SK-N-SH (cell line): ENCODE data around the gene GSG1L. TPM values are rescaled to one million over a fixed set of nuclear protein-coding genes. Genes with fewer than 3 reads are reported as not detected.

Experiments
- CTCF ChIA-PET: fragments of 300-600, 350-600 bp; formaldehyde crosslinking; extraction: SDS; loops from one replicate; lab custom pipeline; 2021; lab: Yijun Ruan, JAX
- POLR2A ChIA-PET: fragments of 350-600 bp; sonication (Branson Sonifier 250); formaldehyde crosslinking; extraction: SDS; loops from one replicate; lab custom pipeline; 2020; ENCODE audit warnings: antibody characterized with exemption, inconsistent platforms; lab: Yijun Ruan, JAX
- DNase-seq: peaks from one replicate; pipeline ENCODE4 v3.0.0; 2012
- H2AFZ ChIP-seq: fragments of 200-600 bp; sonication (generic); 2 replicates; pipeline ENCODE4 v1.8.1; 2016; ENCODE audit warnings: antibody characterized with exemption, mild to moderate bottlenecking, low read depth
- H3F3A ChIP-seq: fragments of 200-600 bp; sonication (generic); replicated peaks from 2 replicates; pipeline ENCODE3; 2016; ENCODE audit warnings: antibody characterized with exemption, mild to moderate bottlenecking; ENCODE audit not compliant: insufficient read depth
- H3K27ac ChIP-seq, 2 experiments: fragments of 200-500 bp in 1 of 2; fragments of 200-600 bp in 1 of 2; sonication (Bioruptor generic) in 1 of 2; sonication (generic), shearing (Covaris generic) in 1 of 2; 2 replicates each; pipeline versions ENCODE4 v1.5.1 to v1.6.1; 2014 to 2016; ENCODE audit warnings: low read depth in 2 of 2, inconsistent platforms in 1 of 2, low read length in 1 of 2, mild to moderate bottlenecking in 1 of 2, mixed read lengths in 1 of 2
- H3K27me3 ChIP-seq: fragments of 200-600 bp; sonication (generic), shearing (Covaris generic); 2 replicates; pipeline ENCODE4 v1.6.1; 2016; ENCODE audit warnings: mixed run types; ENCODE audit not compliant: insufficient read depth
- H3K36me3 ChIP-seq, 2 experiments: fragments of 200-500 bp in 1 of 2; fragments of 200-600 bp in 1 of 2; sonication (Bioruptor generic) in 1 of 2; sonication (generic) in 1 of 2; replicated peaks in 1 of 2; 2 replicates each; pipeline versions ENCODE3 to v1.5.1; 2014 to 2016; ENCODE audit warnings: low read length in 1 of 2, mild to moderate bottlenecking in 1 of 2; ENCODE audit not compliant: insufficient read depth in 2 of 2, control insufficient read depth in 1 of 2
- H3K4me1 ChIP-seq, 2 experiments: fragments of 200-500 bp in 1 of 2; fragments of 200-600 bp in 1 of 2; sonication (Bioruptor generic) in 1 of 2; sonication (generic), shearing (Covaris generic) in 1 of 2; 2 replicates each; pipeline versions ENCODE4 v1.5.1 to v1.6.1; 2014 to 2016; ENCODE audit warnings: low read depth in 1 of 2, low read length in 1 of 2, mixed run types in 1 of 2; ENCODE audit not compliant: insufficient read depth in 2 of 2, control insufficient read depth in 1 of 2
- H3K4me2 ChIP-seq: fragments of 200-600 bp; sonication (generic), shearing (Covaris generic); 2 replicates; pipeline ENCODE4 v1.6.1; 2017; ENCODE audit warnings: mixed run types
- H3K4me3 ChIP-seq, 2 experiments: fragments of 200-500 bp in 1 of 2; fragments of 200-600 bp in 1 of 2; sonication (Bioruptor generic) in 1 of 2; sonication (generic), shearing (Covaris generic) in 1 of 2; 2 replicates each; pipeline versions ENCODE4 v1.5.1 to v1.8.1; 2014 to 2016; ENCODE audit warnings: low read depth in 2 of 2, inconsistent platforms in 1 of 2, low read length in 1 of 2, mild to moderate bottlenecking in 1 of 2, mixed read lengths in 1 of 2, moderate library complexity in 1 of 2
- H3K79me2 ChIP-seq: fragments of 200-600 bp; sonication (generic); 2 replicates; pipeline ENCODE4 v1.8.1; 2017; ENCODE audit warnings: mild to moderate bottlenecking; ENCODE audit not compliant: insufficient read depth
- H3K9ac ChIP-seq: fragments of 200-600 bp; sonication (generic); 2 replicates; pipeline ENCODE4 v1.6.1; 2017; ENCODE audit warnings: mixed run types
- H3K9me2 ChIP-seq: fragments of 200-600 bp; sonication (generic); 2 replicates; pipeline ENCODE4 v1.6.1; 2017; ENCODE audit warnings: mixed run types
- H3K9me3 ChIP-seq: fragments of 200-600 bp; sonication (generic); 2 replicates; pipeline ENCODE4 v1.6.1; 2017; ENCODE audit warnings: mixed run types, mild to moderate bottlenecking, moderate library complexity
- H4K20me1 ChIP-seq: fragments of 200-600 bp; sonication (generic); 2 replicates; pipeline ENCODE4 v1.6.1; 2017; ENCODE audit warnings: mild to moderate bottlenecking, mixed run types; ENCODE audit not compliant: insufficient read depth
- CTCF ChIP-seq: fragments of 200-600 bp; sonication (generic); IDR thresholded peaks from 2 replicates; pipeline ENCODE4 v1.6.1; 2017; ENCODE audit warnings: antibody characterized with exemption, mild to moderate bottlenecking, moderate library complexity
- FOXM1 ChIP-seq: IDR thresholded peaks from 2 replicates; pipeline ENCODE4 v1.4.0; 2012; ENCODE audit warnings: low read depth, mild to moderate bottlenecking
- JUND ChIP-seq: IDR thresholded peaks from 2 replicates; pipeline ENCODE4 v1.4.0; 2012
- MEF2A ChIP-seq: IDR thresholded peaks from 2 replicates; pipeline ENCODE4 v1.4.0; 2012; ENCODE audit warnings: low read depth, borderline replicate concordance
- POLR2AphosphoS5 ChIP-seq: IDR thresholded peaks from 2 replicates; pipeline ENCODE4 v1.6.1; 2012; ENCODE audit warnings: low read depth, low read length
- RCOR1 ChIP-seq: fragments of 150-350 bp; IDR thresholded peaks from 2 replicates; pipeline ENCODE4 v1.6.1; 2017; ENCODE audit warnings: antibody characterized with exemption, low read length
- REST ChIP-seq: IDR thresholded peaks from 2 replicates; pipeline ENCODE4 v1.6.1; 2012; ENCODE audit warnings: mild to moderate bottlenecking, low read depth, low read length, moderate library complexity
- USF2 ChIP-seq: fragments of 150-350 bp; IDR thresholded peaks from 2 replicates; pipeline ENCODE4 v1.6.1; 2017; ENCODE audit warnings: antibody characterized with exemption, low read length, low read depth, borderline replicate concordance
- WGBS: methylation state at CpG from one replicate; pipeline ENCODE4 v1.1.6; 2017; ENCODE audit warnings: low lambda C conversion rate; 5-methylcytosine and 5-hydroxymethylcytosine counted together
- polyA plus RNA-seq, 3 experiments: library from polyadenylated mRNA; depleted of rRNA; stranded (reverse); fragments of >200 nt; gene quantifications; 2 replicates each; pipeline ENCODE4 v1.2.3, GENCODE V29; 2012

Gene GSG1L
- polyA plus RNA-seq, 1 of the 3 experiments (the other 2 are of a cell fraction), result not detected

- Histone ChIP-seq H3F3A (no peaks in the 10 kb centered on the region), H2AFZ (no peak overlapping the region), H4K20me1 (no peaks in the 10 kb centered on the region), H3K9ac (no peak overlapping the region)
- DNase-seq, result no peak
- no peak for TF ChIP-seq JUND
- TF ChIP-seq, all 33 proteins: peak for 0
- Histone ChIP-seq H3K79me2 (no peaks in the 10 kb centered on the region), H3K36me3 (no peaks in the 10 kb centered on the region), H3K9me3 (no peaks in the 10 kb centered on the region), H3K27ac (no peak overlapping the region), H3K4me3 (no peak overlapping the region), H3K9me2 (no peaks in the 10 kb centered on the region), H3K4me2 (no peak overlapping the region), H3K27me3 (no peaks in the 10 kb centered on the region), H3K4me1 (no peaks in the 10 kb centered on the region)
- CTCF ChIA-PET, result interaction anchor here (1.4 to 2.9 kb wide), 2 partner anchors 11 to 110 kb away, joined by 4 to 12 read pairs; no protein-coding TSS in a partner anchor
- POLR2A ChIA-PET, result no interaction called here
- WGBS, result 65% methylated on average over 17 of the region's 17 CpGs
Observed at GRCh38 chr16:27960619-27961295, 102.8 kb downstream of the GSG1L start.

- POLR2A ChIA-PET, result no interaction called here
- no peaks in the 10 kb centered on the region for H3K9me2 ChIP-seq
- DNase-seq, result no peak
- TF ChIP-seq POLR2AphosphoS5 (no peak), CTCF (no peak), USF2 (no peak), REST (no peak), JUND (no peak), MEF2A (no peak), FOXM1 (no peak), RCOR1 (no peak)
- H3K4me3 ChIP-seq, result no peak overlapping the region
- no peak overlapping the region for H3K4me2 ChIP-seq
- no peaks in the 10 kb centered on the region for H4K20me1 ChIP-seq
- CTCF ChIA-PET, result no interaction called here
- no peaks in the 10 kb centered on the region for H3K27me3 ChIP-seq
- no peak overlapping the region for H3K9ac ChIP-seq
- H2AFZ ChIP-seq, result no peak overlapping the region
- no peaks in the 10 kb centered on the region for H3K79me2 ChIP-seq
- no peaks in the 10 kb centered on the region for H3K4me1 ChIP-seq
- WGBS, result 28% methylated on average over 4 of the region's 4 CpGs
- H3K9me3 ChIP-seq, result no peaks in the 10 kb centered on the region
- H3F3A ChIP-seq, result no peaks in the 10 kb centered on the region
- no peak overlapping the region for H3K27ac ChIP-seq
- H3K36me3 ChIP-seq, result no peaks in the 10 kb centered on the region
Observed at GRCh38 chr16:27959914-27960313, 103.6 kb downstream of the GSG1L start.
